CD14-positive monocyte (primary cell): ENCODE measurements around the gene EEFSEC. TPM values are rescaled to one million over a fixed set of nuclear protein-coding genes. Genes with fewer than 3 reads are reported as not detected.

Experiments
- DNase-seq, 3 donors: peaks; one replicate each; pipeline ENCODE4 v3.0.0-alpha.2; 2011 to 2022
- H2AFZ ChIP-seq: 2 replicates; pipeline ENCODE4 v1.6.0; 2012; ENCODE audit warnings: mild to moderate bottlenecking, low read depth, low read length, inconsistent platforms; ENCODE audit not compliant: insufficient read depth, poor library complexity, severe bottlenecking
- H3K27ac ChIP-seq, 2 donors: 1 replicate in 1 of 2; 2 replicates in 1 of 2; pipeline ENCODE4 v1.5.1; 2012 to 2013; ENCODE audit warnings: low read length in 2 of 2, control low read depth in 1 of 2, inconsistent platforms in 1 of 2, low read depth in 1 of 2, mild to moderate bottlenecking in 1 of 2
- H3K27me3 ChIP-seq, 2 donors: one replicate each; pipeline versions ENCODE4 v1.6.0 to v1.6.1; 2011 to 2013; ENCODE audit warnings: low read length in 2 of 2; ENCODE audit not compliant: control insufficient read depth in 2 of 2, insufficient read depth in 2 of 2
- H3K36me3 ChIP-seq, 2 donors: replicated peaks in 1 of 2; 1 replicate in 1 of 2; 2 replicates in 1 of 2; pipeline versions ENCODE4 v1.5.1 to v1.6.1; 2012 to 2013; ENCODE audit warnings: low read length in 2 of 2, control low read depth in 1 of 2, inconsistent platforms in 1 of 2, mild to moderate bottlenecking in 1 of 2; ENCODE audit not compliant: insufficient read depth in 2 of 2, control insufficient read depth in 1 of 2
- H3K4me1 ChIP-seq, 2 donors: 1 replicate in 1 of 2; 2 replicates in 1 of 2; pipeline versions ENCODE4 v1.5.1 to v1.6.1; 2012 to 2013; ENCODE audit warnings: low read length in 2 of 2, control low read depth in 1 of 2, inconsistent platforms in 1 of 2, mild to moderate bottlenecking in 1 of 2, moderate library complexity in 1 of 2; ENCODE audit not compliant: insufficient read depth in 2 of 2, control insufficient read depth in 1 of 2
- H3K4me2 ChIP-seq: replicated peaks from 2 replicates; pipeline ENCODE3; 2012; ENCODE audit warnings: low read length, moderate library complexity, mild to moderate bottlenecking; ENCODE audit not compliant: poor library complexity, severe bottlenecking; ENCODE audit errors: extremely low read depth
- H3K4me3 ChIP-seq, 3 experiments: fragments of 200-600 bp in 1 of 3; sonication (generic) in 1 of 3; replicated peaks in 1 of 3; 1 replicate in 2 of 3; 2 replicates in 1 of 3; pipeline ENCODE4 v1.5.1; 2011 to 2013; ENCODE audit warnings: low read length in 3 of 3, mild to moderate bottlenecking in 3 of 3, control low read depth in 2 of 3, low read depth in 2 of 3, inconsistent platforms in 1 of 3, moderate library complexity in 1 of 3
- H3K79me2 ChIP-seq: 2 replicates; pipeline ENCODE4 v1.6.0; 2012; ENCODE audit warnings: mild to moderate bottlenecking, control low read depth, inconsistent platforms, low read length, moderate library complexity; ENCODE audit not compliant: insufficient read depth
- H3K9ac ChIP-seq: 2 replicates; pipeline ENCODE4 v1.6.0; 2017; ENCODE audit warnings: low read length, mild to moderate bottlenecking; ENCODE audit not compliant: insufficient read depth, poor library complexity, severe bottlenecking
- H3K9me3 ChIP-seq, 2 donors: replicated peaks in 1 of 2; 1 replicate in 1 of 2; 2 replicates in 1 of 2; pipeline versions ENCODE4 v1.5.1 to v1.6.1; 2012 to 2013; ENCODE audit warnings: low read length in 2 of 2, control low read depth in 1 of 2; ENCODE audit not compliant: control insufficient read depth in 1 of 2, insufficient read depth in 1 of 2
- H4K20me1 ChIP-seq: 2 replicates; pipeline ENCODE4 v1.6.0; 2012; ENCODE audit warnings: mild to moderate bottlenecking, low read length, control low read depth, moderate library complexity; ENCODE audit not compliant: insufficient read depth
- H3K27ac Mint-ChIP-seq, 7 donors: one replicate each; pipeline ENCODE4 v1.8.0; 2020; ENCODE audit warnings: mild to moderate bottlenecking in 7 of 7, mixed read lengths in 7 of 7, moderate library complexity in 6 of 7, inconsistent platforms in 2 of 7
- H3K27me3 Mint-ChIP-seq, 3 donors: one replicate each; pipeline ENCODE4 v1.8.0; 2021 to 2022; ENCODE audit warnings: low read depth in 3 of 3, mild to moderate bottlenecking in 3 of 3, mixed read lengths in 3 of 3, moderate library complexity in 3 of 3, inconsistent platforms in 1 of 3
- H3K36me3 Mint-ChIP-seq, 2 donors: one replicate each; pipeline ENCODE4 v1.8.0; 2020; ENCODE audit warnings: mixed read lengths in 2 of 2, inconsistent platforms in 1 of 2, mild to moderate bottlenecking in 1 of 2
- H3K4me1 Mint-ChIP-seq: one replicate; pipeline ENCODE4 v1.8.0; 2020; ENCODE audit warnings: mild to moderate bottlenecking, mixed read lengths
- H3K4me3 Mint-ChIP-seq, 2 donors: one replicate each; pipeline ENCODE4 v1.8.0; 2020; ENCODE audit warnings: mild to moderate bottlenecking in 2 of 2, mixed read lengths in 2 of 2, moderate library complexity in 1 of 2
- H3K9me3 Mint-ChIP-seq, 7 donors: one replicate each; pipeline ENCODE4 v1.8.0; 2020 to 2022; ENCODE audit warnings: mixed read lengths in 7 of 7, mild to moderate bottlenecking in 6 of 7, moderate library complexity in 6 of 7, inconsistent platforms in 2 of 7
- CTCF ChIP-seq: fragments of 200-600 bp; IDR thresholded peaks from one replicate; pipeline ENCODE4 v1.8.0; 2022; ENCODE audit warnings: antibody characterized with exemption, mild to moderate bottlenecking
- WGBS: methylation state at CpG from one replicate; pipeline ENCODE4 v1.1.5; 2013; ENCODE audit warnings: missing lambda C conversion rate; ENCODE audit not compliant: insufficient coverage; 5-methylcytosine and 5-hydroxymethylcytosine counted together
- intact Hi-C, 2 donors: fragments of 100-400 bp; cut with micrococcal nuclease; formaldehyde crosslinking; loops; one replicate each; pipeline versions ENCODE4 v1.15.0 to v1.15.1; 2023
- polyA plus RNA-seq, 3 donors: library from polyadenylated mRNA; depleted of rRNA in 1 of 3; unstranded in 2 of 3; stranded (reverse) in 1 of 3; fragments of 300-500 nt in 2 of 3; fragments of >200 nt in 1 of 3; fragmentation: Illumina TruSeq in 2 of 3; gene quantifications; 1 replicate in 2 of 3; 2 replicates in 1 of 3; pipeline ENCODE4 v1.2.3, GENCODE V29; 2012 to 2021

The EEFSEC gene
- polyA plus RNA-seq, 3 donors: 13.3 to 14.9 (median 14.9) TPM

GRCh38 chr3:128269796-128270195 lies 116.5 kb downstream of the EEFSEC start:
- H3K9me3 Mint-ChIP-seq: no peaks in the 10 kb centered on the region
- H3K27ac Mint-ChIP-seq: no peak overlapping the region
- intact Hi-C loops: no loop called here

GRCh38 chr3:128270559-128271492 lies 117.5 kb downstream of the EEFSEC start:
- Mint-ChIP-seq H3K4me1 (no peaks in the 10 kb centered on the region), H3K9me3 (no peaks in the 10 kb centered on the region), H3K27me3 (peaks cover 0 to 3% (median 0%) of the 10 kb centered on the region in 3 donors), H3K36me3 (peaks cover 36 to 52% of the 10 kb centered on the region in 2 donors), H3K27ac (no peak overlapping the region), H3K4me3 (no peak overlapping the region)
- TF ChIP-seq CTCF: no peak
- H3K36me3 ChIP-seq: peaks cover 14 to 59% of the 10 kb centered on the region in 2 donors
- H3K27me3 ChIP-seq: no peaks in the 10 kb centered on the region
- intact Hi-C loops: no loop called here
- H3K79me2 ChIP-seq: no peaks in the 10 kb centered on the region
- no peaks in the 10 kb centered on the region for H3K4me1 ChIP-seq
- 96% methylated on average over 5 of the region's 7 CpGs for WGBS
- no peak for DNase-seq
- H4K20me1 ChIP-seq: no peaks in the 10 kb centered on the region
- no peak overlapping the region for H3K9ac ChIP-seq
- no peak overlapping the region for H3K4me2 ChIP-seq
- H3K27ac ChIP-seq: no peak overlapping the region
- no peak overlapping the region for H3K4me3 ChIP-seq
- H2AFZ ChIP-seq: no peak overlapping the region
- H3K9me3 ChIP-seq: no peaks in the 10 kb centered on the region

More at GRCh38 chr3:128269796-128270195, 116.5 kb downstream of the EEFSEC start:
- DNase-seq: no peak
- no CpG with 5 or more reads among the region's 3 CpGs for WGBS
- Histone ChIP-seq H3K79me2 (no peaks in the 10 kb centered on the region), H3K36me3 (peaks cover 17 to 62% of the 10 kb centered on the region in 2 donors), H3K4me2 (no peak overlapping the region), H2AFZ (no peak overlapping the region), H3K4me1 (no peaks in the 10 kb centered on the region), H3K9ac (no peak overlapping the region), H3K27ac (no peak overlapping the region), H3K4me3 (no peak overlapping the region), H3K27me3 (no peaks in the 10 kb centered on the region), H4K20me1 (no peaks in the 10 kb centered on the region), H3K9me3 (no peaks in the 10 kb centered on the region)
- TF ChIP-seq CTCF: no peak
- Mint-ChIP-seq H3K4me3 (no peak overlapping the region), H3K36me3 (peaks cover 44 to 52% of the 10 kb centered on the region in 2 donors), H3K27me3 (peaks cover 0 to 3% (median 0%) of the 10 kb centered on the region in 3 donors), H3K4me1 (no peaks in the 10 kb centered on the region)
